KOPT-K1 (cell line): ENCODE measurements around the gene PTGS1.
"Not testable (repeated sequence)": the region's sequence is repeated elsewhere in the genome, so short reads cannot be mapped to it uniquely, and the experiment has no call there.

Experiments
- H3K27ac ChIP-seq: fragments of 200-600 bp; sonication (generic); 2 replicates; pipeline ENCODE4 v1.5.1; 2016; ENCODE audit warnings: antibody characterized with exemption, mild to moderate bottlenecking, low read depth, low read length; ENCODE audit not compliant: poor library complexity, severe bottlenecking
- H3K36me3 ChIP-seq: fragments of 200-600 bp; sonication (generic); 2 replicates; pipeline ENCODE4 v1.5.1; 2017; ENCODE audit warnings: antibody characterized with exemption, mild to moderate bottlenecking, low read length, moderate library complexity; ENCODE audit not compliant: insufficient read depth
- H3K9me3 ChIP-seq: fragments of 200-600 bp; sonication (generic); 2 replicates; pipeline ENCODE4 v1.5.1; 2017; ENCODE audit warnings: antibody characterized with exemption, low read length, mild to moderate bottlenecking; ENCODE audit not compliant: insufficient read depth, poor library complexity, severe bottlenecking

PTGS1 gene

GRCh38 chr9:122370869-122371755 lies at the start of gene PTGS1:
Gene PTGS1, plus strand, starts transcription at chr9:122371024. Its CDS starts 61 bp downstream, at chr9:122371085.
- no peaks in the 10 kb centered on the region for H3K9me3 ChIP-seq
- H3K27ac ChIP-seq: no peak within 1 kb of the TSS
- no peaks in the 10 kb centered on the region for H3K36me3 ChIP-seq

GRCh38 chr9:122322553-122322952 lies 48.3 kb upstream of the PTGS1 start:
- Histone ChIP-seq H3K9me3 (no peaks in the 10 kb centered on the region), H3K36me3 (peaks cover 52% of the 10 kb centered on the region), H3K27ac (no peak overlapping the region)

- H3K27ac ChIP-seq, H3K9me3 ChIP-seq: not testable (repeated sequence)
- peaks cover 42% of the 10 kb centered on the region for H3K36me3 ChIP-seq
Observed at GRCh38 chr9:122324665-122325064, 46.2 kb upstream of the PTGS1 start.

GRCh38 chr9:122325124-122325523 lies 45.7 kb upstream of the PTGS1 start:
- peaks cover 42% of the 10 kb centered on the region for H3K36me3 ChIP-seq
- no peak overlapping the region for H3K27ac ChIP-seq

GRCh38 chr9:122327175-122327574 lies 43.6 kb upstream of the PTGS1 start:
- Histone ChIP-seq H3K27ac (no peak overlapping the region), H3K9me3 (no peaks in the 10 kb centered on the region), H3K36me3 (peaks cover 37% of the 10 kb centered on the region)

More at GRCh38 chr9:122325124-122325523, 45.7 kb upstream of the PTGS1 start:
- no peaks in the 10 kb centered on the region for H3K9me3 ChIP-seq

GRCh38 chr9:122329597-122329996 lies 41.2 kb upstream of the PTGS1 start:
- Histone ChIP-seq H3K36me3 (peaks cover 14% of the 10 kb centered on the region), H3K9me3 (no peaks in the 10 kb centered on the region), H3K27ac (no peak overlapping the region)

GRCh38 chr9:122330466-122330865 lies 40.4 kb upstream of the PTGS1 start:
- H3K27ac ChIP-seq, H3K36me3 ChIP-seq, H3K9me3 ChIP-seq: not testable (repeated sequence)

GRCh38 chr9:122331523-122331927 lies 39.3 kb upstream of the PTGS1 start:
- Histone ChIP-seq H3K27ac (no peak overlapping the region), H3K36me3 (peaks cover 5% of the 10 kb centered on the region), H3K9me3 (no peaks in the 10 kb centered on the region)

GRCh38 chr9:122332083-122332482 lies 38.7 kb upstream of the PTGS1 start:
- Histone ChIP-seq H3K27ac (no peak overlapping the region), H3K36me3 (no peaks in the 10 kb centered on the region), H3K9me3 (no peaks in the 10 kb centered on the region)

GRCh38 chr9:122332644-122333043 lies 38.2 kb upstream of the PTGS1 start:
- H3K27ac ChIP-seq: no peak overlapping the region

GRCh38 chr9:122333169-122333808 lies 37.5 kb upstream of the PTGS1 start:
- Histone ChIP-seq H3K36me3 (no peaks in the 10 kb centered on the region), H3K9me3 (no peaks in the 10 kb centered on the region), H3K27ac (no peak overlapping the region)

More at GRCh38 chr9:122332644-122333043, 38.2 kb upstream of the PTGS1 start:
- H3K9me3 ChIP-seq: no peaks in the 10 kb centered on the region
- H3K36me3 ChIP-seq: no peaks in the 10 kb centered on the region

- H3K36me3 ChIP-seq: no peaks in the 10 kb centered on the region
- H3K27ac ChIP-seq: no peak overlapping the region
- H3K9me3 ChIP-seq: no peaks in the 10 kb centered on the region
Observed at GRCh38 chr9:122334916-122335315, 35.9 kb upstream of the PTGS1 start.

- H3K27ac ChIP-seq: no peak overlapping the region
- H3K36me3 ChIP-seq: no peaks in the 10 kb centered on the region
- no peaks in the 10 kb centered on the region for H3K9me3 ChIP-seq
Observed at GRCh38 chr9:122336189-122336588, 34.6 kb upstream of the PTGS1 start.

GRCh38 chr9:122336866-122337555 lies 33.8 kb upstream of the PTGS1 start:
- Histone ChIP-seq H3K27ac (no peak overlapping the region), H3K36me3 (no peaks in the 10 kb centered on the region), H3K9me3 (no peaks in the 10 kb centered on the region)

GRCh38 chr9:122337556-122337929 lies 33.3 kb upstream of the PTGS1 start:
- Histone ChIP-seq H3K9me3 (no peaks in the 10 kb centered on the region), H3K36me3 (no peaks in the 10 kb centered on the region), H3K27ac (no peak overlapping the region)
